Heart left ventricle (tissue), 16 donors: ENCODE measurements around the gene KCNMA1. TPM values are rescaled to one million over a fixed set of nuclear protein-coding genes. Genes with fewer than 3 reads are reported as not detected.
A peak's percentile ranks its signal among the peaks of the same experiment; 100 is the strongest.

ENCODE experiments used
- ATAC-seq, 4 donors: fragments of 200-7000 bp; cut with Tn5 transposase; one replicate each; pipeline ENCODE4 v1.9.1; 2020 to 2022; ENCODE audit warnings: moderate library complexity in 4 of 4, mild to moderate bottlenecking in 3 of 4, moderate number of reproducible peaks in 1 of 4
- DNase-seq, 5 donors: peaks; one replicate each; pipeline ENCODE4 v3.0.0-alpha.2; 2020
- H3K27ac ChIP-seq, 12 donors: fragments of 200-600 bp; sonication (generic) in 4 of 12; one replicate each; pipeline versions ENCODE4 v1.5.0 to v1.8.0; 2016 to 2022; ENCODE audit warnings: mild to moderate bottlenecking in 2 of 12
- H3K27me3 ChIP-seq, 9 donors: fragments of 200-600 bp; sonication (generic) in 2 of 9; one replicate each; pipeline versions ENCODE4 v1.5.1 to v1.8.0; 2016 to 2022; ENCODE audit warnings: mild to moderate bottlenecking in 3 of 9
- H3K36me3 ChIP-seq, 9 donors: fragments of 200-600 bp; sonication (generic) in 2 of 9; one replicate each; pipeline versions ENCODE4 v1.5.0 to v1.8.0; 2018 to 2022; ENCODE audit warnings: mild to moderate bottlenecking in 2 of 9
- H3K4me1 ChIP-seq, 12 donors: fragments of 200-600 bp; sonication (generic) in 4 of 12; one replicate each; pipeline versions ENCODE4 v1.5.0 to v1.8.0; 2016 to 2022; ENCODE audit warnings: mild to moderate bottlenecking in 3 of 12
- H3K4me3 ChIP-seq, 12 donors: fragments of 200-600 bp; sonication (generic) in 4 of 12; one replicate each; pipeline versions ENCODE4 v1.5.0 to v1.8.0; 2017 to 2022; ENCODE audit warnings: mild to moderate bottlenecking in 9 of 12, moderate library complexity in 4 of 12
- H3K9me3 ChIP-seq, 12 donors: fragments of 200-600 bp; sonication (generic) in 4 of 12; one replicate each; pipeline versions ENCODE4 v1.5.0 to v1.8.0; 2016 to 2022; ENCODE audit warnings: mild to moderate bottlenecking in 1 of 12
- CTCF ChIP-seq, 12 donors: fragments of 200-600 bp; sonication (generic) in 4 of 12; IDR thresholded peaks; one replicate each; pipeline versions ENCODE4 v1.5.0 to v1.8.0; 2018 to 2022; ENCODE audit warnings: antibody characterized with exemption in 12 of 12, mild to moderate bottlenecking in 5 of 12
- POLR2A ChIP-seq, 2 donors: fragments of 450-650 bp; IDR thresholded peaks; one replicate each; pipeline ENCODE4 v1.6.1; 2017; ENCODE audit warnings: antibody characterized with exemption in 2 of 2, mild to moderate bottlenecking in 2 of 2, moderate library complexity in 2 of 2
- WGBS, 4 donors: extraction: QIAGEN DNeasy Blood & Tissue Kit in 2 of 4; methylation state at CpG; one replicate each; pipeline versions ENCODE4 v1.1.5 to v1.1.7; 2013 to 2018; 5-methylcytosine and 5-hydroxymethylcytosine counted together
- intact Hi-C, 10 donors: fragments of 100-400 bp; cut with DNase I; formaldehyde crosslinking; loops; one replicate each; pipeline versions ENCODE4 v1.11.1 to v1.14.2; 2022
- polyA plus RNA-seq, 2 donors: library from polyadenylated mRNA; stranded (reverse); fragments of 200-250 nt; gene quantifications; one replicate each; pipeline ENCODE4 v1.2.3, GENCODE V29; 2013
- total RNA-seq, 9 donors: library from RNA; depleted of rRNA in 2 of 9; stranded (reverse); fragments of >200 nt in 2 of 9; fragmentation: NEBNext Ultra II Directional in 3 of 9; extraction: Animal tissue kit (Norgen Biotek cat#: 25700) in 3 of 9; gene quantifications; one replicate each; pipeline versions ENCODE4 v1.1.0 to v1.2.4, GENCODE V29; 2016 to 2023
- donor health status: ischemic (EF 13 %, LVEDD 7.1; RV severe dilation, severe dysfunction).
- donor health status: healthy with polysubstance abuse.
- donor health status: DM: no; HTN: yes; CAD: no.
- donor health status: DM: no; HTN: no; CAD: no.
- donor health status: ischemic (EF 25% LVEDD 6.9; RV normal size, moderate dysfunction).
- donor health status: ischemic (EF 25% LVEDD 5.7; RV mildly dilated, moderate dysfunction).
- donor health status: healthy.
- donor health status: DM: yes; HTN: yes; CAD: no.
- donor health status: ischemic (EF 35%, LVEDD 5.7; RV mildly dilated, moderate dysfunction).
- donor health status: nonischemic (EF 11% LVEDD 7.7; RV severe dilation, severe dysfunction).
- donor health status: DM: yes; HTN: yes; CAD: no.
- donor health status: PGD.
- donor health status: ischemic (EF 29% LVEDD 5.4; RV normal size, mild dysfunction).
- donor health status: nonischemic (EF 23%, LVEDD 6.1; RV moderate dilation, normal function).

Gene KCNMA1
- total and polyA plus RNA-seq, 11 donors: 0.39 to 8.7 (median 1.7) TPM

GRCh38 chr10:77229704-77230103 is 407.9 kb downstream of the KCNMA1 start:
- 86 to 92% (median 89%) methylated on average over 3 of the region's 3 CpGs for WGBS, 4 donors
- intact Hi-C loops: no loop called here
- DNase-seq (no peak), ATAC-seq (no peak)
- Histone ChIP-seq H3K4me1 (no peaks in the 10 kb centered on the region), H3K9me3 (no peaks in the 10 kb centered on the region), H3K4me3 (no peak overlapping the region), H3K27ac (peak overlapping the region in 1 of 12 donors; percentile 63), H3K27me3 (peaks cover 0 to 4% (median 0%) of the 10 kb centered on the region in 9 donors), H3K36me3 (no peaks in the 10 kb centered on the region)
- TF ChIP-seq POLR2A (IDR thresholded peaks at IDR 0.05) (no peak), CTCF (IDR thresholded peaks at IDR 0.05) (no peak)

- Histone ChIP-seq H3K27ac (peak overlapping the region in 1 of 12 donors; percentile 63), H3K9me3 (no peaks in the 10 kb centered on the region), H3K4me1 (no peaks in the 10 kb centered on the region), H3K36me3 (no peaks in the 10 kb centered on the region), H3K4me3 (no peak overlapping the region), H3K27me3 (peaks cover 0 to 4% (median 0%) of the 10 kb centered on the region in 9 donors)
- ATAC-seq (no peak), DNase-seq (no peak)
- 89 to 92% (median 89%) methylated on average over 5 of the region's 5 CpGs for WGBS, 4 donors
- no peak for TF ChIP-seq CTCF (IDR thresholded peaks at IDR 0.05)
- no peak for TF ChIP-seq POLR2A (IDR thresholded peaks at IDR 0.05)
- intact Hi-C loops: no loop called here
Observed at GRCh38 chr10:77228559-77228958, 409.0 kb downstream of the KCNMA1 start.

GRCh38 chr10:77226853-77227565 is 410.6 kb downstream of the KCNMA1 start:
- DNase-seq: no peak
- no peak overlapping the region for H3K4me3 ChIP-seq
- H3K4me1 ChIP-seq: no peaks in the 10 kb centered on the region
- peaks cover 0 to 5% (median 0%) of the 10 kb centered on the region in 9 donors for H3K27me3 ChIP-seq
- TF ChIP-seq CTCF (IDR thresholded peaks at IDR 0.05) (no peak), POLR2A (IDR thresholded peaks at IDR 0.05) (no peak)
- no peak for ATAC-seq
- H3K36me3 ChIP-seq: no peaks in the 10 kb centered on the region
- H3K9me3 ChIP-seq: no peaks in the 10 kb centered on the region
- intact Hi-C loops: no loop called here
- peak overlapping the region in 1 of 12 donors; percentile 63 for H3K27ac ChIP-seq

GRCh38 chr10:77226452-77226851 is 411.2 kb downstream of the KCNMA1 start:
- intact Hi-C loops: no loop called here
- Histone ChIP-seq H3K4me3 (no peak overlapping the region), H3K27me3 (peaks cover 0 to 5% (median 0%) of the 10 kb centered on the region in 9 donors), H3K9me3 (no peaks in the 10 kb centered on the region), H3K36me3 (no peaks in the 10 kb centered on the region), H3K27ac (peak overlapping the region in 1 of 12 donors; percentile 63), H3K4me1 (no peaks in the 10 kb centered on the region)
- TF ChIP-seq CTCF (IDR thresholded peaks at IDR 0.05): no peak
- TF ChIP-seq POLR2A (IDR thresholded peaks at IDR 0.05): no peak
- no peak for DNase-seq
- 45 to 62% (median 52%) methylated on average over 4 of the region's 4 CpGs for WGBS, 4 donors
- ATAC-seq: no peak
